Amniotic epithelial cell (primary cell): ENCODE measurements around the gene MCEE.
"Not testable (repeated sequence)": the region's sequence is repeated elsewhere in the genome, so short reads cannot be mapped to it uniquely, and the experiment has no call there.

Source experiments
- DNase-seq: peaks from one replicate; pipeline ENCODE4 v3.0.0-alpha.2; 2010; ENCODE audit warnings: low read depth

Gene MCEE

DNA sequence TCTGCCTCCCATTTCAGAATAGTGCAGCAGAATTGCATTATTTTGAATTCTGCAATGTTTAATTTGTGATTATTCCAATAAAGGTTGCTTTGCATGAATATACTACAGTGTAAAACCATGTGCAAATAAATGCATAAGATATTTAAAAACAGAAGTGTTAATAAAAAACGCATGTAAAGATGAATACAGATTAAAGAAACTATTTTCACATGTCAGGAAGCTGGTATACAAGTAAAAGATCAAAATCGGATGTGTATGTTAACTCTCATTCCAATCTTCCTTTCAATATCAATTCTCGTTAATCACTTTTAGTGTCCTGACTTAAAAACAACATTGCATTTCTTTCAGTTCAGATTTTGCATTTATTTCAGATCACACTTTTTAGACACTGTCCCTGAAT is 3.1 kb downstream of the MCEE start:
- DNase-seq: no peak

DNA sequence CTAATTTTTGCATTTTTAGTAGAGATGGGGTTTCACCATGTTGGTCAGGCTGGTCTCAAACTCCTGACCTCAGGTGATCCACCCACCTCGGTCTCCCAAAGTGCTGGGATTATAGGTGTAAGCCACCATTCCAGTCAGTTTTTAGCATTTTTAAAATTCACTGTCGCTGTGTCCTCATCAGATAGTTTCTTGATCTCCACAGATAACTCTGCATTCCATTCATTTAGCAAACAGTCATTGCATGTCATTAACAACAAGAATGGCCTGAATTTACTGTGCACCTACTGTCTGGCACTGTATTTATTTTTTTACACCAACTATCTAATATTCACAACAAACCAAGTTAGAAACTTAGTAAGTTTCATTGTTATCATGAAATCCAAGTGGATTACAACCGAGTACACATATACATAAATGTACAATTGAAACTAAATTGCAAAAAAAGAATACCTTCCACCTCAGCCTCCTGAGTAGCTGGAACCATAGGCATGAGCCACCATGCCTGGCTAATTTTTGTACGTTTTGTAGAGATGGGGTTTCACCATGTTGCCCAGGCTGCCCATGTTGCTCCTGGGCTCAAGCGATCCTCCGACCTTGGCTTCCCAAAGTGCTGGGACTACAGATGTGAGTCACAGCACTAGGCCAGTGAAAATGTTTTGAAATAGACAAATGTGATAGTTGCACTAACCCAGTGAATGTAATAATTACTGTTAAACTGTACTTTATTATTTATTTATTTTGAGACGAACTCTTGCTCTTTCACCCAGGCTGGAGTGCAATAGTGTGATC is 4.3 kb downstream of the MCEE start:
- DNase-seq: peak; percentile 37

DNA sequence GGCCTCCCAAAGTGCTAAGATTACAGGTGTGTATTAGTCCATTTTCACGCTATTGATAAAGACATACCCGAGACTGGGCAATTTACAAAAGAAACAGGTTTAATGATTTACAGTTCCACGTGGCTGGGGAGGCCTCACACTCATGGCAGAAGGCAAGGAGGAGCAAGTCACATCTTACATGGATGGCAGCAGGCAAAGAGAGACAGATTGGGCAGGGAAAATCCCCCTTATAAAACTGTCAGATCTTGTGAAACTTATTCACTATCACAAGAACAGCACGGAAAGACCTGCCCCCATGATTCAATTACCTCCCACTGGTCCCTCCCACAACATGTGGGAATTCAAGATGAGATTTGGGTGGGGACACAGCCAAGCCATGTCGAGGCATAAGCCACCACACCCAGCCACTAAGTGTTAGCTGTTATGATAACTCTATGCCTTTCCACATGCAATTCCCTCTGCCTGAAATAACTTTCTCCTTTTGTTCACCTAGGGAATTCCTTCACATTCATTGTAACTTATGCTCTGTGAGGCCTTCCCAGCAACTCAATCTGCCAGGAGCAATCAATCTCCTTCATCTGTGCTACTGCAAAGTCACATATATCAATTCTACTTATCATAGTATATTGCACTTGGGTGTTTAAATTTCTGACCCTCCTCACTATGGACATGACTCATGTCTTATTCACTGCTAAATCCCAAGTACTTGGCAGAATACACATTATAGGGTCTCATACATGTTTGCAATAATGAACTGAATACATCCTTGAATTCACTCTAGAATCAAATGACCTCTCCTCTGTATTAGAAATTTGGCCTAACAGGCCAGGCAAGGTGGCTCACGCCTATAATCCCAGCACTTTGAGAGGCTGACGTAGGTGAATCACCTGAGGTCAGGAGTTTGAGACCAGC is 7.4 kb downstream of the MCEE start:
- DNase-seq: no peak

DNA sequence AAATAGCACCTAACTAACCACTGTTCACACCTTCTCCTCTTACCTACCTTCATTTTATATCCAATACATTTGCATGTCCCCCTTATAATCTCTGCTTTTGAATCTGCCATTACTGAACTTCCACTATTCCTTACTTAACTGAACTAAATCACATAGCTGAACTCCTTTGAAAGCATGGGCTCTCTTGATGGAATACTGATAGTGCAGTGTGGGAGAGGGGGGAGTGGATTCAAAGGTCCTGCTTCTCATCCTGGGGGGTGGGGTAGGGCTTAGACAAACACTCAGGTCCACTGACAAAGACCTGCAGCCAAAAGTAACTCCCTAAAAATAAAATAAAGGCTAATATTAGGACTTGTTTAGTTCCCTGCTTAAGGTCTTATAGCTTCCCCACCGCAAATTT is 8.6 kb downstream of the MCEE start:
- no peak for DNase-seq

DNA sequence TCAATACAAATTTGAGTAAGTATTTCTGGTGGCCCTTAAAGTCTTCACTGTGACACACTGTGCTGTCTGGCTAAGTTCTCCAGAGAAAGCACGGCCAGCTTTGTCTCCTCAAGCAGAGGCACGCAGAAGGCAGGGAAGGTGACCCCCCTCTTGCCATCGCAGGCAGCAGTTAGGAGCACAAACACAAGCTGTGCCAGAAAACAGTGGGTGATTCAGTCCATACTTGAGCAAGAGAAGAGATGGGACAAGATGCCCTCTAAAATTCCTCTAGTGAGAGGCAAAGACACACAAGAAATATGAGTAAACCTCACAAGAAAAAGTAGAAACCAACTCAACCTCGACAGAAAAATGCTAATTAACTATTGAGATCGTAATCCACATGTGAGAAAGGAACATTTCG is 9.8 kb downstream of the MCEE start:
- DNase-seq: peak; percentile 56

DNA sequence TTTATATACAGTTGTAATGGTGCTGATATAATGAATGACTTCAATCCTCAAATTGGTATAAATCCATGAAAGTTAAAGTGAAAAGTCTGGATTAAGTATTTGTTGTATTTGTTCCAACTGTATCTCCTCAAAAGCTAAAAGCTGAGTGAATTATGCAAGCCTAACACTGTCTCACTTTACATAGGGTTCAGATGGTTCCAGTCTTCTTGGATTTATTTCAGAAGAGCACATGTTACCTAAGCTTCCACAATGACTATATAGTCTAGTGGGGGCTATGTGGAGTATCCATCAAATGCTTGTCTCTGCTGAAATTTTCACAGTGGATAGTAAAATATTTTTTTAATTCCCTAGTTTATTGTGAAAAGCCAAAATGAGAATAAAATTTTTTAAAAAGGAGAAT is 13.0 kb downstream of the MCEE start:
- no peak for DNase-seq

DNA sequence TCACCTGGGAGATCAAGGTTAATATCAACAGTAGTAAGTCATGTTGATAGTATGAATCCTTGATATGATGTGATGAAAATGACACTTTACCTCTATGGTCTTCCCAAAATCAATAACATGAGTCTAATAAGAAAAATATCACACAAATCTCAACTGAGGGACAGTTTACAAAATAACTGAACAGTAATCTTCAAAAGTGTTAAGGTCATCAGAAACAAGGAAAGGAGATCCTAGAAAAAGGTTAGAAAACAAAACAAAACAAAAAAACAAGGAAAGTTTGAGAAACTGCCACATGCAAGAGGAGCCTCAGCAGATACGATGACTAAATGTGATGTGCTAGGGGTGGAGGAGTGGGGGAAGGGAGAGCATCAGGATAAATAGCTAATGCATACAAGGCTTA is 16.2 kb downstream of the MCEE start:
- no peak for DNase-seq

DNA sequence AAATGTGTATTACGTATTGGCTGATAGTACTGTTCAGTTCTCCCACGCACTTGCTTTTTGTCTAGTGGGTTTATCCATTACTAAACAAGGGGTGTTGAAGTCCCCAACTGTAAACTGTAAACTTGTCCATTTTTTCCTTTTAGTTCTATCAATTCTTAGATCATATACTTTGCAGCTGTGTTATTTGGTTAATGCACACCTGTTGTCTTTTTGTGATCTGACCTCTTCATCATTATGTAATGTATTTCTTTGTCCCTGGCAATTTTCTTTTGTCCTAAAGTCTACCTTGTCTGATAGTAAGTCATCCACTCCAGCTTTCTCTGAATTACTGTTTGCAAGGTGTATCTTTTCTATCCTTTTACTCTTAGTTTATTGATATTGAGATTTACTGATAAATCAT is 21.9 kb downstream of the MCEE start:
- DNase-seq: no peak

DNA sequence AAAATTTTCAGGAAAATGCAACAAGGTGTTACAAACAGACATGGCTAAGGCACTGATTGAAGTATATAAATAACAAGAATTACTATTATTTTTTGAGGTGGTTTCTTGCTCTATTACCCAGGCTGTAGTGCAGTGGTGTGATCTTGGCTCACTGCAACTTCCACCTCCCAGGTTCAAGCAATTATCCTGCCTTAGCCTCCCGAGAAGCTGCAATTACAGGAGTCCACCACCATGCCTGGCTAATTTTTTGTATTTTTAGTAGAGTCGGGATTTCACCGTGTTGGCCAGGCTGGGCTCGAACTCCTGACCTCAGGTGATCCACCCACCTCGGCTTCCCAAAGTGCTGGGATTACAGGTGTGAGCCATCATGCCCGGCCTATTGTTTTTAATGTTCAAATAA is 23.6 kb downstream of the MCEE start:
- not testable (repeated sequence) for DNase-seq

DNA sequence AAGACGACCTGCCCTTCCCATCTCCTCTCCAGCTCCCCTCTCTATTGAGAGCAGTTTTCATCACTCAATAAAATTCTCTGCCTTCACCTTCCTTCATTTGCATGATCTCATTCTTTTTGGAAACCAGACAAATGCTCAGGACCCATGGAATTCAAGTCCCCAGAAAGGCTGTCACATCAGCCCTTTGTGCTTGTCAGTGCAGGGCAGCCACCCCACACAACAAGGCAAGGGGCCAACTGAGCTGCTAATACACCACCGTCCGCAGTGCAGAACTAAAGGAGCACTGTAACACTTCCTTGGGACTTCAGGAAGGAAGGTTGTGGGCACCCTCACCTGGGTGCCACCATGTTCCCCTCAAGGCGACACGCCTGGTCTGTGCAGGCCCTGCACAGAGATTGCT is 26.2 kb downstream of the MCEE start:
- no peak for DNase-seq

DNA sequence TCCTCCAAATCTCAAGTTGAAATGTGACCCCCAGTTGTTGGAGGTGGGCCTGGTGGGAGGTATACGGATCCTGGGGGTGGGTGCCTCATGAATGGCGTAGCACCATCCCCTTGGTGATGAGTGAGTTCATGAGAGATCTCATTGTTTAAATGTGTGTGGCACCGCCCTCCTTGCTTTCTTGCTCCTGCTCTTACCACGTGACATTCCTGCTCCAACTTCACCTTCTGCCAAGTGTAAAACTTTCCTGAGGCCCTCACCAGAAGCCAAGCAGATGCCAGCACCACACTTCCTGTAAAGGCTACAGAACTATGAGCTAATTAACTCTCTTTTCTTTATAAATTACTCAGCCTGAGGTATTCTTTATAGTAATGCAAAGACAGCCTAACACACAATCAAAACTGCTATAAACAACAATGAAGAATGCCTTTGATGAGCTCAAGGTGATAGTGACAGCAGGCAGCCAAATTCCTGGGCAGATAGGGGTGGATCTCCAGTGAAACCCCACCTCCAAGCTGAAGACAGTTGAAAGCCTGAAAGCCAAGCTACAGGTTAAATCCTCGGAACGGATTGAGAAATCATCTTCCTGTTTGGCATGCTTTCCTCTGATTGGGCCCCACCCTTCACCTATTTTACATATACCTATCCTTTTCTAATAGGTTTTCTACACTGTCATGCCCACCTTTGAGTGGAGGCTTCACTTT is 26.9 kb downstream of the MCEE start:
- DNase-seq: no peak

DNA sequence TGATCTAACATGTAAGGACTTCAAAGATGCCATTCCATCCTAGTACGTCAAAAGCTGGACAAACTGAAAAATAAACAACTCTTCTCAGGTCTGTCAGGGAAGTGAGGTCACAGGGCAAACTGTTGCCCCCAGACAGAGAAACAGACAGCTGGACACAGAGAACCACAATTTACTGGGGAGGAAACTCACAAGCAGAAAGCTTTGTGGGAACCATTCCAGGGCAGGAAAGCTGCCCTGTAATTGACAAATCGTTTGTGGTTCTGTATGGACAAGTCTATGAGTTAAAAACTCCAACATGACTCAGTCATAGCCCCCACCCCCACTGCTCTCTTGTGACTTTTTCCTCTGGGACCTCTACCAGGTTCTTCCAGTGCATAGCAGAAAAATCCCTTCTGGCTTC is 28.4 kb downstream of the MCEE start:
- peak; percentile 88 for DNase-seq

DNA sequence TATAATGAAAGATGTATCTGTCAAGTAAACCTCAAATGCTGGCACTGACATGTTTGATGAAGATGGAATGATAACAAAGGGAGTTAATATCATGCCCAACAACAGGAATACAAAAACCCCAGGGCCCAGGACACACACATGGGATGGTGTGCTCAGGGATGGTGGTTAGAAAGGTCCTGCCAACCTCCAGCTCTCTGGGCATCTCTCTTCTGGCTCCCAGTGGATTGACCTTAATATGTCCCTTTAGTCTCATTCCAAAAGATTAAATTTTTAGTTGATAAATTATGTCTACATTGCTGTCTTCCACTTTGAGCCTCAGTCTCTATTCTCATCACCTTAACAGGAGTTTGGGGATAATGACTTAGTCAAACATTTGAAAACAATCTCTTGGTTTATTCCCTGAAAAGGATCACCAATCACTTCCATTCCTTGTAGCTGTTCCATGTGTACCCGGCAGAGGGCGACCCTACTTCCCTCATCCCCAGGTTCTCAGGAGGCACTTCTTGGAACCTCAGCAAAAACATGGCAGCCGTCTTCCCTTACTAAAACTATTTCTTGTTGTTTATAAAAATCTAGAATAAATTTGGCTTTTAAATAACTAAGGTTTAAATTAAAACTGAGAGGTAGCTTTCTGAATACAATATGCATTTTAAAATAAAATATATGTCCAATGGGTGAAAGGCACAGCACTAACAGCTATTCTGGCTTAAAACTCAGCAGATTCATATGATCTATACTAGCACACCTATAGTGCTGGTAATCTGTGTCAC is 29.6 kb downstream of the MCEE start:
- DNase-seq: peak; percentile 56

DNA sequence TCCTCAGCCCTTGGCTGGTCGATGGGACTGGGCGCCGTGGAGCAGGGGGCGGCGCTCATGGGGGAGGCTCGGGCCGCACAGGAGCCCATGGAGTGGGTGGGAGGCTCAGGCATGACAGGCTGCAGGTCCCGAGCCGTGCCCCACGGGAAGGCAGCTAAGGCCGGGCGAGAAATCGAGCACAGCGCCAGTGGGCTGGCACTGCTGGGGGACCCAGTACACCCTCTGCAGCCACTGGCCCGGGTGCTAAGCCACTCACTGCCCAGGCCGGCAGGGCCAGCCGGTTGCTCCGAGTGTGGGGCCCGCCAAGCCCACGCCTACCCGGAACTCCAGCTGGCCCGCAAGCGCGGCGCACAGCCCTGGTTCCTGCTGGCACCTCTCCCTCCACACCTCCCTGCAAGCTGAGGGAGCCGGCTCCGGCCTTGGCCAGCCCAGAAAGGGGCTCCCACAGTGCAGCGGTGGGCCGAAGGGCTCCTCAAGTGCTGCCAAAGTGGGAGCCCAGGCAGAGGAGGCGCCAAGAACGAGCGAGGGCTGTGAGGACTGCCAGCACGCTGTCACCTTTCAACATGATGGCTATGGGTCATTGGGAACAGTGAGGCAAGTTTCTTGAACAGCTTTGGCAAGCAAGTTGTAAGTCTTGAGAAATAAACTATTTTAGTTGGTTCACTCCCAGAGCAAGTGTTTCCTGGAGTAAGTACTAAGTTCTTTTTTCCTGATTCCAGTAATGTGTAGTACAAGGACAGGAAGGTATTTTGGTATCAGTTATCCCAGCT is 37.4 kb downstream of the MCEE start:
- not testable (repeated sequence) for DNase-seq

DNA sequence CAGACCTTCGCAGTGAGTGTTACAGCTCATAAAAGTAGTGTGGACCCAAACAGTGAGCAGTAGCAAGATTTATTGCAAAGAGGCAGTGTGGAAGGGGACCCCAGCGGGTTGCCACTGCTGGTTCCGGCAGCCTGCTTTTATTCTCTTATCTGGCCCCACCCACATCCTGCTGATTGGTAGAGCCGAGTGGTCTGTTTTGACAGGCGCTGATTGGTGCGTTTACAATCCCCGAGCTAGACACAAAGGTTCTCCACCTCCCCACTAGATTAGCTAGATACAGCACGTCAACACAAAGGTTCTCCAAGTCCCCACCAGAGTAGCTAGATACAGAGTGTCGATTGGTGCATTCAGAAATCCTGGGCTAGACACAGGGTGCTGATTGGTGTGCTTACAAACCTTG is 38.2 kb downstream of the MCEE start:
- DNase-seq: not testable (repeated sequence)

DNA sequence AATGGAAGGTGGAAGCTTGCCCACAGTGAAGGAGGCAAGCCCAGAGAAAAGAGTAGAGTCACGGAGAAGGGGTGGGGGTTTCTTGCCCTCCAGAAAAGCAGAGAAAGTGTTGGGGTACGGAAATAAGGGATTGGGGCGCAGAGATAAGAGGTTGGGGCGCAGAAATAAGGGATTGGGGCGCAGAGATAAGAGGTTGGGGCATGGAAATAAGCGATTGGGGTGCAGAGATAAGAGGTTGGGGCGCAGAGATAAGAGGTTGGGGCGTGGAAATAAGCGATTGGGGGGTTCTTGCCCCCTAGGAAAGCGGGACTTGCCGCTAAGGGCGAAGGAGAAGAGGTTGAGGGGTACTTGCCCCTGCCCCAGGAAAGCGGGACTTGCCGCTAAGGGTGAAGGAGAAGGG is 40.6 kb downstream of the MCEE start:
- not testable (repeated sequence) for DNase-seq

DNA sequence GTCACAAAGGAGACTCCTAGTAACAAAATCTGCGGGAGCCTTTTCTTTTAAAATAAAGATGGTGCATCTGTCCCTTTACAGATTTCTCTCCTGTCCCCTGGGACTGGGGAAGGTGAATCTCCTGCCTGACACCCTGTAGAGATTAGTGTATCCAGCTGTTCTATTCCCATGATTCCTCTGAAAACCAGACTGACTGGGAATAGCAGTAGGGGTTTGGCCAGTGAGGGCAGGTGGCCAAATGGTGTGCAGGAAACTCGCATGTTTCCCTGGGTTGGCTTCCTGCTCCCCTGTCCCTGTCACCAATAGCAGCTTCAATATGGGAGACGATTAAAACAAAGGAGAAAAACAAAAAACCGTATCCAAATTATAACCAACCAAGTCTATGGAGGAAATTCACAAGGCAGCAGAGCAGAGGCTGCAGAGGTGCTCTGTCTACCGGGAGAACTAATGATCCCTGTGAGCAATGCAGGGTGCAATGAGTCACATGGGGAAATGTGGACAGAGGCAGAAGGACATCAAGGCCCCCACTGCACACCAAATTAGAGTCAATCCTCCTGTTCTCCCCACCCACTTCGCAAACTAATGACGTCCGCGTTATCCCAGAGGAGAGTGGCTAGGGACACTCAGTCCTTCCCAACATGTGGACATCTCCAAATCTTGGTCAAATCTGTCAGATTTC is 44.6 kb downstream of the MCEE start:
- DNase-seq: not testable (repeated sequence)

DNA sequence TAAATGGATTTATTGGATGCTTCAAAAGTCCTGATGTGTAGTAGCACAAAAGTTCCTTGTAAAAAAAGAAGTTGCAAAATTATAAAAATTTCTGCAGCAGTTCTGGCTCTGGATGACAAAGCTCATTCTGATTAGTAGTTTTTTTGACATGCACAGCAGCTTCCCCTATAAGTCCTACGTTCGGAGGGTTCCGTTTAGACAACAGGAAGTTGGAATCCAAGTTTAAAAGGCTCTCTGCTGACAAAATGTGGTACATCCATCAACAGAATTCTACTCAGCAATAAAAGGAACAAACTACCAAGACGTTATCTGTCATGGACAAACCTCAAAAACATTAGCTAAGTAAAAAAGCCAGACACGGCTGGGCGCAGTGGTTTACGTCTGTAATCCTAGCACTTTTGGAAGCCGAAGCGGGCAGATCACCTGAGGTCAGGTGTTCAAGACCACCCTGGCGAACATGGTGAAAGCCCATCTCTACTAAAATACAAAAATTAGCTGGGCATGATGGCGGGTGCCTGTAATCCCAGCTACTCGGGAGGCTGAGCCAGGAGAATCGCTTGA is 46.2 kb downstream of the MCEE start:
- DNase-seq: not testable (repeated sequence)

DNA sequence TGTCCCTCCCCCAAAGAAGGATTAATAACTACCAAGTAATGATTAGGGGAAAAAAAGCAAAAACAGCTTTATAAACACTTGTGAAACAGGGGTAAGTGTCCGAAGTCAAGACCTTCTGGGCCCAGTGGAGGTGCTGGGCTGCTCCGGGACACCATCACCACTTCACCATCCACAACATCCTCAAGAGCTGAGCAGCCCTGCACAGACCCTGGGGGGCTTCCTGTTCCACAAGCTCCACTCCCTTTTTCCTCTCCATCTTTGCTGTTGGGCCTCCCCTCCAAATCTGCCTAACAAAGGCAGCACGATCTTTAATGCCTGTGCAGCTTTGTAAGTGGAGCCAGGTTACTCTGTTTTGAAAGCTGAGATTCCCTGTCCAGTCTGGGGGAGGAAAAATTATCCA is 46.7 kb downstream of the MCEE start:
- not testable (repeated sequence) for DNase-seq
